GM12801 (cell line): ENCODE data around the gene GAB3.

Experiments
- TF ChIP-seq, protein P1 (sequence below): IDR thresholded peaks from one replicate; pipeline ENCODE4 v1.5.1; 2011; ENCODE audit warnings: control low read depth; ENCODE audit not compliant: insufficient read length; ENCODE audit errors: extremely low read depth

Gene GAB3

GRCh38 chrX:154717824-154718223 is 33.1 kb downstream of the GAB3 start:
- TF ChIP-seq, protein P1, sequence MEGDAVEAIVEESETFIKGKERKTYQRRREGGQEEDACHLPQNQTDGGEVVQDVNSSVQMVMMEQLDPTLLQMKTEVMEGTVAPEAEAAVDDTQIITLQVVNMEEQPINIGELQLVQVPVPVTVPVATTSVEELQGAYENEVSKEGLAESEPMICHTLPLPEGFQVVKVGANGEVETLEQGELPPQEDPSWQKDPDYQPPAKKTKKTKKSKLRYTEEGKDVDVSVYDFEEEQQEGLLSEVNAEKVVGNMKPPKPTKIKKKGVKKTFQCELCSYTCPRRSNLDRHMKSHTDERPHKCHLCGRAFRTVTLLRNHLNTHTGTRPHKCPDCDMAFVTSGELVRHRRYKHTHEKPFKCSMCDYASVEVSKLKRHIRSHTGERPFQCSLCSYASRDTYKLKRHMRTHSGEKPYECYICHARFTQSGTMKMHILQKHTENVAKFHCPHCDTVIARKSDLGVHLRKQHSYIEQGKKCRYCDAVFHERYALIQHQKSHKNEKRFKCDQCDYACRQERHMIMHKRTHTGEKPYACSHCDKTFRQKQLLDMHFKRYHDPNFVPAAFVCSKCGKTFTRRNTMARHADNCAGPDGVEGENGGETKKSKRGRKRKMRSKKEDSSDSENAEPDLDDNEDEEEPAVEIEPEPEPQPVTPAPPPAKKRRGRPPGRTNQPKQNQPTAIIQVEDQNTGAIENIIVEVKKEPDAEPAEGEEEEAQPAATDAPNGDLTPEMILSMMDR = no peak

GRCh38 chrX:154715825-154716224 is 35.1 kb downstream of the GAB3 start:
- TF ChIP-seq, protein P1 = no peak

DNA sequence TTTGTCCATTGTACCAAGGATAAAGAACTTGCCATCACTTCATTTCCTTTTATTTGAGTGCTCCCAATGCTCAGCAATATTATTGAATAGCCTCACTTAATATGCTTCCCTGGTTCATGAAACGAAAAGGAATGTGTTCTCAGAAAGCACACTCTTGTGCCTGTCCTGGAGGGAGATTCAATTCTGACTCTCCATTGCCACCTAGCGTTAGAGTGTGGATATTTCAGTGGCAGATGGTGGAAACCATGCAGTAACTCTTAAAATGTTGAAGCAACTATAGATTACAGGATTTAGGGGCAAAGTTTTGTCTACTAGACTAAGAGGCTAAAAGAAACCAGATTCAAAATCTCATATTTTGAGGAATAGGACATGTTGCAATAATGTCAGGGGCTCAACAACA is 36.0 kb downstream of the GAB3 start:
- TF ChIP-seq, protein P1 = no peak

- TF ChIP-seq, protein P1 = no peak
Measured at GRCh38 chrX:154712781-154713740, 37.8 kb downstream of the GAB3 start.

- TF ChIP-seq, protein P1 = no peak
Measured at GRCh38 chrX:154711264-154711663, 39.6 kb downstream of the GAB3 start.

DNA sequence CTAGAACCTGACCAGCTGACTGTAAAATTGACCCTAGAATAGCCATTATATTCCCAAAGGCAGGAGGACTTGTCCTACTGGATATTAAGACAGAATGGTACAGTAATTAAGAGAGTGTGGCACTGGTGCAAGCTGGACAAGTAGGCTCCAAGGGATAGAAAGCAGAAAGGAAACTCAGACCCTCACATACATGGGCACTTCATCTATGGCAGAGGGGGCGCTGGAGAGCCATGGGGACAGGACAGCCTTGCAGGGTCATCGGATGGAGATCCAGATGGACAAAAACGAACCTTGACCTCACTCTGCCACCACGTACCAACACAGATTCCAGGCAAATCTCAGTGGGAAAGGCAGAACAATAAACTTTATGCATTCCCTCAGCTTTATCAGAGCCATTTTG is 40.6 kb downstream of the GAB3 start:
- TF ChIP-seq, protein P1 = no peak

DNA sequence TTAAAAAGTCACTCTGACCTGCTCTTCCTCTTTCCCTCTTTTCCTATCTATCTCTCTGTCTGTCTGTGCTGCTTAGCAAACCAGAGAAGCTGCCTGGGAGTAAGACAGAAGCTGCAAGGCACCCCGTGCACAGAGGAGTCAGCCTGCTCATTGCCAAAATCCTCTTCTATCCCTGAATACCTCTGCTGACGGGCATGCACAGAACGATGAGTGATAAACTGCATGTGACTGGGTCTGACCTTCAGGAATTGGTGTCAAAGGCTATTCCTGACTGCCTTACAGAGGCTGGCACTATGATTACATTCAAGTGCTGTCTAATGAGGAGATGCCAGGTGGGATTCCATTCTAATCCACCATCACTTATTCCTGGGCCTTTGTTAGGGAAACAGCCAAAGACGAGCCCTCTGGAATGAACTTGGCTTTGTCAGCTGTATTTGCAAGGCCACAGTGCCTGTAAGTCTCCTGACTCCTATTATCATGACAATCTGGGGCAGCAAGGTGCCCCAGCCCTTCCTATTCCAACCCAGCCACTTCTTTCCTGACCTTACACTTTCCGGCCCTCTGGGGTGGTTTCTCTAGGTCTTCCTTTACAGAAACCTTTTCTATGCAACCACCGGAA is 52.1 kb downstream of the GAB3 start:
- TF ChIP-seq, protein P1 = no peak
